Breast epithelium (tissue), 3 donors: ENCODE measurements around the gene NYNRIN.

Experiments
- CTCF ChIP-seq, 3 donors: fragments of 450-650 bp; IDR thresholded peaks; one replicate each; pipeline ENCODE4 v1.5.1; 2016 to 2017; ENCODE audit warnings: antibody characterized with exemption in 3 of 3, mild to moderate bottlenecking in 3 of 3, moderate library complexity in 3 of 3
- POLR2A ChIP-seq: fragments of 450-650 bp; IDR thresholded peaks from one replicate; pipeline ENCODE4 v1.6.1; 2016; ENCODE audit warnings: antibody characterized with exemption, mild to moderate bottlenecking, moderate library complexity
- POLR2AphosphoS5 ChIP-seq, 3 donors: sonication (generic); formaldehyde crosslinking; IDR thresholded peaks; one replicate each; pipeline ENCODE4 v1.6.1; 2017; ENCODE audit warnings: antibody characterized with exemption in 3 of 3

- TF ChIP-seq CTCF (IDR thresholded peaks at IDR 0.05) (no peak), POLR2A (no peak), POLR2AphosphoS5 (IDR thresholded peaks at IDR 0.05) (no peak)
Observed at GRCh38 chr14:24368562-24369252, 30.1 kb upstream of the NYNRIN start.
